Measurements from ENCODE around the gene MBNL3.

GRCh38 chrX:132367314-132367713, 121.5 kb downstream of the MBNL3 start:
- TF ChIP-seq, protein P1, sequence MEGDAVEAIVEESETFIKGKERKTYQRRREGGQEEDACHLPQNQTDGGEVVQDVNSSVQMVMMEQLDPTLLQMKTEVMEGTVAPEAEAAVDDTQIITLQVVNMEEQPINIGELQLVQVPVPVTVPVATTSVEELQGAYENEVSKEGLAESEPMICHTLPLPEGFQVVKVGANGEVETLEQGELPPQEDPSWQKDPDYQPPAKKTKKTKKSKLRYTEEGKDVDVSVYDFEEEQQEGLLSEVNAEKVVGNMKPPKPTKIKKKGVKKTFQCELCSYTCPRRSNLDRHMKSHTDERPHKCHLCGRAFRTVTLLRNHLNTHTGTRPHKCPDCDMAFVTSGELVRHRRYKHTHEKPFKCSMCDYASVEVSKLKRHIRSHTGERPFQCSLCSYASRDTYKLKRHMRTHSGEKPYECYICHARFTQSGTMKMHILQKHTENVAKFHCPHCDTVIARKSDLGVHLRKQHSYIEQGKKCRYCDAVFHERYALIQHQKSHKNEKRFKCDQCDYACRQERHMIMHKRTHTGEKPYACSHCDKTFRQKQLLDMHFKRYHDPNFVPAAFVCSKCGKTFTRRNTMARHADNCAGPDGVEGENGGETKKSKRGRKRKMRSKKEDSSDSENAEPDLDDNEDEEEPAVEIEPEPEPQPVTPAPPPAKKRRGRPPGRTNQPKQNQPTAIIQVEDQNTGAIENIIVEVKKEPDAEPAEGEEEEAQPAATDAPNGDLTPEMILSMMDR (IDR thresholded peaks at IDR 0.05): no peak
- no peak for TF ChIP-seq POLR2A (IDR thresholded peaks at IDR 0.05)
